NCI-H187 treated with DMSO at 0.1 percent for 48 hours (cell line): ENCODE results near the gene KCNK5.

ENCODE experiments used
- DNase-seq: peaks from one replicate; lab custom pipeline; 2025; lab: John Stamatoyannopoulos, UW

KCNK5 gene

DNA sequence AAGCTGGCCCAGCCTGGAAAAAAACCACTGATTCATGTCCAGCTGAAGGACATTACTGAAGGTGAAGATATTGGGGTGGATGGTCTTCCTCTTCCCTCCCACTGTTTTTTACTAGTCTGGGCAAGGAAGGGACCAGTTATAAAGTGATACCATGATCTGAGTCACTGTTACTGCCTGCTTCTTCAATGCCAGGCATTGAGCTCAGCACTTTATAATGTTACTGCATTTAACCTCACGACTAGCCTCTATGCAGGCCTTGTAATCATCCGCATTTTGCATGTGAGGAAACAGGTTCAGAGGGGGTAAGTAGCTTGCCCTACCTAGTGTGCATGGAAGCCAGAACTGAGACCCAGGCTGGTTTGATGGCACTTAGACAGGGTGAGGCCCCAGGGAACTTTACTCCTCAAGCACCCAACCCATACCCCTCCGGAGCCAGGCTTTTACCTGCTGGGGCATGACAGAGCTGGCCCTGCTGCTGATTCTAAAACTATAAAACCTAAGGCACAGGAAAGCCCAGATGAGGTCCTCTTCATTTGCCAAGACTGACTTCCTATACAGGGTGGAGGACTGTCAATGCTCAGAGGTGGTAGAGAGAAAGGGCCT lies 11.0 kb upstream of the KCNK5 start:
- no peak for DNase-seq

- no peak for DNase-seq
These were observed 10.4 kb upstream of the KCNK5 start for GRCh38 chr6:39239527-39240154.

DNA sequence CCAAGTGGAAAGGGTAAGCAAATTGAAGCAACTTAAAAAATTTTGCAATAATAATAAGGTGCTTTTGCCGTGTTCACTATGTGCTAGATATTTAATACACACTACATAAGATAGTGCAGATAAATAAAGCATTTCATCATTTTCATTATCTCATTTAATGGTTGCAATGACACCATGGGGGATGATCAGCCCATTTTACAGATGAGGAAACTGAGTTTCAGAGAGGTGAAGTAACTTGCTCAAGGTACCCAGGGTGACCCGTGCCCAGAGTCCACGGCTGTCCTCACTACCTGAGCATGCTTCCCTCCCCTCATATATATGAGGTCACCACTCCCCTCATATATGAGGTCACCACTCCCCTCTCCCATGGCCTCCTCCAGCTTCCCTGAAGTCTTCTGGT lies 7.5 kb upstream of the KCNK5 start:
- DNase-seq: no peak

- DNase-seq: no peak
These were observed 4.1 kb upstream of the KCNK5 start for GRCh38 chr6:39233333-39233732.

DNA sequence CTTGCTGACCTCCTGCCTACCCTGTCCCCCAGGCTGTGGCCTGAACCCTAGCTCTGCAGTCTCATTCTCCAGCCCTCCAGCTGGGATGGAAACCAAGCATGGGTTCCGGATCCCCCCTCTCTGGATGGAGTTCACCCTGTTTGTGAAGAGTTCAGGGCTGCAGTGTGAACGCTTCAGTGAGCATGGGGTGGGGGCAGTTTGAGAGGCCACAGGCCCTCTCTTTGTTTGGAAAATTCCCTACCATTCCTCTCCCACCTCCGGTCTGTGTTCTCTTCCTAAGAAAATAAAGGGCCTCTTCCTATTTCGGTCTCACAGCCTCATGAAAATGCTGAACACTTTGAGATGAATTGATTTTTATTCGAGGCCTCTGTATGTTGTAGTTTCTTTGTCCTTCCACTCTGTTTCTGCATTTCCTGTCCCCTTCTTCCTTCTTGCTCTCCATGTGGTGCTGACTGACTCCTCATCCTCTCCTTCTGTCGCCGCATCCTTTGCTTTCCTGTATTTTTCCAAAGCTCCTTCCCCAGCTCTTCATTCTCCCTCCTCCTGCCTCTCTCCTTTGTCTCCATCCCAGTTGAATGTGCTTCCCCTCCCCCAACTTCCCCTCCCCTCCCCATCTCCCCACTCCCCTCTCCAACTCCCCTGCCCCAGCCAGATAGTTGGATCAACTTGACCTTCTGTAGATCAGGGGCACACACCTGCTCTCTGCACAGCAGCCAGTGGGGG lies 2.4 kb upstream of the KCNK5 start:
- no peak for DNase-seq

- DNase-seq: no peak
These were observed 1.4 kb upstream of the KCNK5 start for GRCh38 chr6:39230654-39231035.

GRCh38 chr6:39228111-39228971 lies 934 bp downstream of the KCNK5 start:
- DNase-seq: no peak

DNA sequence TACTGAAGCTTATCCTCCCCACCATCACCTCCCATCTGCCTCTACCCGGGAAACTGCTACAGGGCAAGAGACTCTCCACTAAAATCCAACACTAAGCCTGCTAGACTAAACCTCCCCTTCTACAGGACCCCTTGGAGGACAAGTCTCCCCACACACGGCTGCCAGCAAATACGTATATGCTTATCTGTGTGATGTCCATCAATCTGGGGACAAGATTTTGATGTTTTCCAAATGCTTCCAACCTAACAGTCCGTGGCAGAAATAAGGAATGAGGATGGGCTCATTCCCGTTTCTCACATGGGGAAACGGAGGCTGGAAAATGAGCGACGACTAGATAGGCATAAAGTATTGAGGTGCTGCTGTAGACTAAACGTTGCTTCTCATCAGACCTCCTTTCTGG lies 1.8 kb downstream of the KCNK5 start:
- no peak for DNase-seq

GRCh38 chr6:39226639-39227329 lies 2.5 kb downstream of the KCNK5 start:
- DNase-seq: no peak

DNA sequence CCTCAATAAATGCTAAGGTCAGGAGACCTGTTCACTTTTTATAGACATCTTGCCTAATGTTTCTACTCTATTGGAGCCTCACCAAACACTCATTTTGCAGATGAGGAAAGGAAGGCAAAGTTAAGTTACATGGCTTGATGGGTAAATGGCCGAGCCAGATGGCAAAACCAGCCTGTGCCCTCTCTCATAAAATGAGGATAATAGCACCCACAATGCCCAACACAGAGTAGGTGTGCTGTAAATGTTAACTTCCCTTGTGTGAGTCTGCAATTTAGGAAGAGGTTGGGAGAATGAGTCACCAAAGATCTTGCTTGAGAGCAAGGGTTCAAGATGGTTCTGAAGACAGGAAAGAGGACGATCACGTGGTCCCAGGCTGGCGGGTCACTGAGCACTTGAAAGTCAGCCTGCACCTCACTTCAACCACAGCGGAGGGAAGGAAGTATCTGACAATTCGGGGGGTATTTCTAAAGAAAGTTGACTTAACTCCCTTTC lies 3.3 kb downstream of the KCNK5 start:
- no peak for DNase-seq

- DNase-seq: no peak
These were observed 3.7 kb downstream of the KCNK5 start for GRCh38 chr6:39225543-39225942.

- DNase-seq: no peak
These were observed 4.6 kb downstream of the KCNK5 start for GRCh38 chr6:39224523-39225182.

DNA sequence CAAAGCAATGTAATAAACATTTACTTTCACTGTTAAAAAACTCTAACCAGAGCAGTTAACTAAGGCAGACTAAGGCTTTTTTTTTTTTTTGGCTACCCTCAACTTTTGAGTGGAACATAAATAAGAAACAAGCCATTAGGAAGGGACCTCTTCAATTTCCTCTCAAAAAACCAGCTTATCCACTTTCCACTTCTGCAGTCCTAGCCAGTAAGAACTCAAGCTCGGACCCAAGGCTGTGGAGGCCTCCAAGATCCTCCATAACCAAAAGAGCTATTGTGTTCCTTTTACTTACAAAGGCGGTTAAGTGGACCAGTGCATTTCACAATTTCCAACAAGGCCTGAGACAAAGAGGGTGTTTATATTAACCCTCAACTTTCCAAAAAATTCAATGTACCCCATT lies 5.3 kb downstream of the KCNK5 start:
- no peak for DNase-seq

GRCh38 chr6:39223555-39223954 lies 5.7 kb downstream of the KCNK5 start:
- DNase-seq: no peak

- no peak for DNase-seq
These were observed 6.2 kb downstream of the KCNK5 start for GRCh38 chr6:39223061-39223460.

GRCh38 chr6:39221779-39222641 lies 7.3 kb downstream of the KCNK5 start:
- DNase-seq: no peak

DNA sequence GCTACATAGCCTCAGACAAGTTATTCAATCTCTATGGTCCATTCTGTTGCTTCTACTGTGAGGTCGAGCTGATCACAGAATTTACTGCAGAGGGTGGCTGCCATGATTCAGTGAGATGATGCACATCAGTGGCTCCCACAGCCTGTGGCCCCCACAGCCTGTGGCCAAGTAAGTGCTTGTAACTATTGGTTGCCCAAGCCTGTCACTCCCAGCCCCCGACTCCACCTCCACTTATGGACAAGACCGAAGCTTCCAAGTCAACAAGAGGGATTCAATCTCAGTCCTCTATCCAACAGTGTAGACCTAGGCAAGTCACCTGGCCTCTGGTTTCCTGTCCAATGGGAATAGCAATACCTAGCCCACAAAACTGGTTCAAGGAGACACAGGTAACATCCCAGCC lies 8.2 kb downstream of the KCNK5 start:
- no peak for DNase-seq

DNA sequence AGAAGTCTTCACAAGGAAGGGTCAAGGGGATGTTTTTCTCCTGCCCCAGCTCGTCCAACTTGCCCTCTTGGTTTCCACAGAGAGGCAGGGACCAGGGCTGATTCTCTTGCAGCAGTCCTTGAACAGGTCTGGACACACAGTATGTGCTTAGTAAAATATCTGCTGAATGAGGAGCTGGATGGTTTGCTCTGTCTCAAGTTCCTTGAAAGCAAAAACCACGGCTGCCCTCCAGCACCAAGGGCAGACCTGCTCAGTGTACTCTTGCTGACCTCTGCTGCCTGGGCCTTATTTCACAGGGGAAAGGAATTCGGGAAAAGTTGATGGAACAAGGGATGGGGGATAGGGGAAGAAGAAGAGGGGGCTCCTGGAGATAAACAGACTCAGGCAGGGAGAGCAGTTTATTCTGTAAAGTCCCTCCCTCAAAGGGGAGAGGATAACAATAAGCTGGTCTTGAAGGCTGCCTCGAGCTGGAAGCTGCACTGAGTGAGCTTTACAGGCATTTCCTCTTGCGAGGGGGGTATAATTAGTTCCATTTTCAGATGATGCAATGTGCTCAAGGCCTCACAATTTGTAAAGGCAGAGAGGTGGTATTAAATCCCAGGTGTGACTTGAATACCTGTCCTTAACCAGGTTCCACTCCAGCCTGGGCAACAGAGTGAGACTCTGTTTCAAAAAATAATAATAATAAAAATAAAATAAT lies 10.3 kb downstream of the KCNK5 start:
- no peak for DNase-seq

DNA sequence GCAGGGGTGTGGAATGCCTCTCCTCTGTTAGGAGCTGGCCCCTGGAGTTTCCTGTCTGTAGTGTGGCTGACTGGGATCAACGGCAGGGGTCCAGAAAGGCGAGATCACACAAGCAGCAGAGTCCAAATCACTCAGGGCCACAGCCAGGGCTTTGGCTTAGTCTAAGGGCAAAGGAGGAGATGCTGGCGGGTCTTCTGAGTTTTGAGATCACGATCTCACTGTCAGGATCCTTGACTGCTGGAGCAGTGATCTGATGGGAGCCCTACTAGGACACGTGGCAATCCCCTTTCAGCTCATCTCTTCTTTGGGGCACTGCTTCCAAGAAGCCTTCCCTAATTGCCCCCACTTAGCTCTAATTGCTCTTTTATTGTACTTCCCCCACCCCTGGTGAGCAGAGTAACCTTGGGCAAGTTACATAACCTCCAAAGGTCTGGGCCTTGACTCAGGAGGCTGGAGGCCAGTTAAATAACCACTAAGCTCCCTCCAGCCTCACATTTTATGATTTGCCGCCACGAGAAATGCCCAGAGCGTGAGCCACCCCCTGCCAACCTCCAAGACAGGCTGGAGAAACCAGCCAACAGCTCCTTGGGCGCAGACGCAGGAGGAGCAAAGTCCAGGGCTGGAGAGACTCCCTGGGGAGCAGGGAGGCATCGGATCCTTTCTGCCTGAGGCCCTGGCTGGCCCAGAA lies 12.0 kb downstream of the KCNK5 start:
- DNase-seq: no peak
